ENCODE data around the gene LPP.

GRCh38 chr3:188465311-188465710, 311.4 kb downstream of the LPP start:
- TF ChIP-seq POLR2A (IDR thresholded peaks at IDR 0.05) = no peak
- TF ChIP-seq, protein P1, sequence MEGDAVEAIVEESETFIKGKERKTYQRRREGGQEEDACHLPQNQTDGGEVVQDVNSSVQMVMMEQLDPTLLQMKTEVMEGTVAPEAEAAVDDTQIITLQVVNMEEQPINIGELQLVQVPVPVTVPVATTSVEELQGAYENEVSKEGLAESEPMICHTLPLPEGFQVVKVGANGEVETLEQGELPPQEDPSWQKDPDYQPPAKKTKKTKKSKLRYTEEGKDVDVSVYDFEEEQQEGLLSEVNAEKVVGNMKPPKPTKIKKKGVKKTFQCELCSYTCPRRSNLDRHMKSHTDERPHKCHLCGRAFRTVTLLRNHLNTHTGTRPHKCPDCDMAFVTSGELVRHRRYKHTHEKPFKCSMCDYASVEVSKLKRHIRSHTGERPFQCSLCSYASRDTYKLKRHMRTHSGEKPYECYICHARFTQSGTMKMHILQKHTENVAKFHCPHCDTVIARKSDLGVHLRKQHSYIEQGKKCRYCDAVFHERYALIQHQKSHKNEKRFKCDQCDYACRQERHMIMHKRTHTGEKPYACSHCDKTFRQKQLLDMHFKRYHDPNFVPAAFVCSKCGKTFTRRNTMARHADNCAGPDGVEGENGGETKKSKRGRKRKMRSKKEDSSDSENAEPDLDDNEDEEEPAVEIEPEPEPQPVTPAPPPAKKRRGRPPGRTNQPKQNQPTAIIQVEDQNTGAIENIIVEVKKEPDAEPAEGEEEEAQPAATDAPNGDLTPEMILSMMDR (IDR thresholded peaks at IDR 0.05) = no peak
- TF ChIP-seq EP300 (IDR thresholded peaks at IDR 0.05) = no peak

Measured in ovary (tissue), 3 donors.